Stomach (tissue), 4 donors: ENCODE results near the gene ECHDC3.

ENCODE experiments used
- EP300 ChIP-seq: sonication (generic); formaldehyde crosslinking; IDR thresholded peaks from one replicate; pipeline ENCODE4 v1.6.1; 2017; ENCODE audit warnings: antibody characterized with exemption
- TF ChIP-seq, protein P1 (sequence below), 7 experiments: fragments of 450-650 bp in 4 of 7; fragments of 200-600 bp in 3 of 7; sonication (generic) in 3 of 7; IDR thresholded peaks; one replicate each; pipeline ENCODE4 v1.5.1; 2016 to 2019; ENCODE audit warnings: antibody characterized with exemption in 7 of 7, control low read depth in 2 of 7, mild to moderate bottlenecking in 1 of 7

DNA sequence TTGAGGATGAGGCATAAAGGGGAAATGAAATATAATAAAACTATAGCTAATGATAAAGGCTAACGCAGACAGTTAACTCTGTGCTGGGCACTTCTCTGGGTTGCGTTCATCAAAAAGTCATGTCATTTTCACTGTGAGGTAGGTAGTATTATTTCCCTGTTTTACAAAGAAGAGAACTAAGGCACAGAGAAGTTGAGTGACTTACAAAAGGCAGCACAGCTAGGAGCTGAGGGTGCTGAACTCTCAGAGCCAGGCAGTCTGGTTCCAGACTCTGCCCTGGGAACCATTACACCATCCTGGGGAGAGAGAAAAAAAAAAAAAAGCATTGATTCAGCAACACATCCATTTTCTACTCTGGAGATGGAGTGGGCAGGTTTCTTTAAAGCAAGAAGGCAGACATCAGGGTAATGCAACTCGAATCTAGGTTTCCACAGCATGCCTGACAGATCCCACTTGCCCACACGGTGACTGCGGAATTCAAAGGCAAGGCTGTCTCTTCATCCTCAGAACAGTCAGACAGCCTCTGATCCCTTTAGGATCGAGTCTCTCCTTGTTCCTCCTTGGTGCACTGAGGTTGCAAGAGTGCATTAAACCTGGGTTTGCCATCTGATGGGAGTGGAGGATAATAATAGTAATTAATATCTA, 40.6 kb upstream of the ECHDC3 start:
- TF ChIP-seq, protein P1, sequence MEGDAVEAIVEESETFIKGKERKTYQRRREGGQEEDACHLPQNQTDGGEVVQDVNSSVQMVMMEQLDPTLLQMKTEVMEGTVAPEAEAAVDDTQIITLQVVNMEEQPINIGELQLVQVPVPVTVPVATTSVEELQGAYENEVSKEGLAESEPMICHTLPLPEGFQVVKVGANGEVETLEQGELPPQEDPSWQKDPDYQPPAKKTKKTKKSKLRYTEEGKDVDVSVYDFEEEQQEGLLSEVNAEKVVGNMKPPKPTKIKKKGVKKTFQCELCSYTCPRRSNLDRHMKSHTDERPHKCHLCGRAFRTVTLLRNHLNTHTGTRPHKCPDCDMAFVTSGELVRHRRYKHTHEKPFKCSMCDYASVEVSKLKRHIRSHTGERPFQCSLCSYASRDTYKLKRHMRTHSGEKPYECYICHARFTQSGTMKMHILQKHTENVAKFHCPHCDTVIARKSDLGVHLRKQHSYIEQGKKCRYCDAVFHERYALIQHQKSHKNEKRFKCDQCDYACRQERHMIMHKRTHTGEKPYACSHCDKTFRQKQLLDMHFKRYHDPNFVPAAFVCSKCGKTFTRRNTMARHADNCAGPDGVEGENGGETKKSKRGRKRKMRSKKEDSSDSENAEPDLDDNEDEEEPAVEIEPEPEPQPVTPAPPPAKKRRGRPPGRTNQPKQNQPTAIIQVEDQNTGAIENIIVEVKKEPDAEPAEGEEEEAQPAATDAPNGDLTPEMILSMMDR (IDR thresholded peaks at IDR 0.05), result no peak
- no peak for TF ChIP-seq EP300
